Trophoblast cell (in vitro differentiated cells and primary cell): ENCODE data around the gene SSH3.

Experiments used
- DNase-seq, 2 donors: peaks; one replicate each; pipeline ENCODE4 v3.0.0-alpha.2; 2016
- H2AFZ ChIP-seq: 2 replicates; pipeline ENCODE4 v1.6.1; 2013; ENCODE audit warnings: low read length, moderate library complexity, mild to moderate bottlenecking; ENCODE audit not compliant: insufficient read depth, poor library complexity
- H2AK5ac ChIP-seq: 2 replicates; pipeline ENCODE4 v1.6.1; 2013; ENCODE audit warnings: mild to moderate bottlenecking, low read length
- H2BK120ac ChIP-seq: 2 replicates; pipeline ENCODE4 v1.6.1; 2013; ENCODE audit warnings: low read length, mild to moderate bottlenecking, moderate library complexity; ENCODE audit not compliant: insufficient read depth, poor library complexity
- H2BK12ac ChIP-seq: 2 replicates; pipeline ENCODE4 v1.6.1; 2013; ENCODE audit warnings: mild to moderate bottlenecking, low read length, moderate library complexity
- H2BK5ac ChIP-seq: 2 replicates; pipeline ENCODE4 v1.6.1; 2013; ENCODE audit warnings: low read length, low read depth, moderate library complexity, mild to moderate bottlenecking; ENCODE audit not compliant: poor library complexity
- H3K14ac ChIP-seq: 2 replicates; pipeline ENCODE4 v1.6.1; 2013; ENCODE audit warnings: mild to moderate bottlenecking, low read length
- H3K18ac ChIP-seq: 2 replicates; pipeline ENCODE4 v1.6.1; 2013; ENCODE audit warnings: mild to moderate bottlenecking, low read length
- H3K23ac ChIP-seq: 2 replicates; pipeline ENCODE4 v1.6.1; 2013; ENCODE audit warnings: low read length
- H3K27ac ChIP-seq: 2 replicates; pipeline ENCODE4 v1.5.1; 2013; ENCODE audit warnings: low read depth, mild to moderate bottlenecking, inconsistent platforms, low read length, moderate library complexity
- H3K27me3 ChIP-seq: 2 replicates; pipeline ENCODE4 v1.6.1; 2013; ENCODE audit warnings: inconsistent platforms, mild to moderate bottlenecking, low read length, moderate library complexity; ENCODE audit not compliant: insufficient read depth
- H3K36me3 ChIP-seq, 2 experiments: 1 replicate in 1 of 2; 2 replicates in 1 of 2; pipeline ENCODE4 v1.6.1; 2013; ENCODE audit warnings: low read length in 2 of 2, mild to moderate bottlenecking in 2 of 2, moderate library complexity in 1 of 2; ENCODE audit not compliant: insufficient read depth in 2 of 2, control insufficient read depth in 1 of 2
- H3K4ac ChIP-seq: 2 replicates; pipeline ENCODE4 v1.6.1; 2013; ENCODE audit warnings: low read depth, mild to moderate bottlenecking, low read length, moderate library complexity
- H3K4me1 ChIP-seq, 2 experiments: 1 replicate in 1 of 2; 2 replicates in 1 of 2; pipeline ENCODE4 v1.6.1; 2013; ENCODE audit warnings: low read length in 2 of 2, mild to moderate bottlenecking in 2 of 2, moderate library complexity in 1 of 2; ENCODE audit not compliant: insufficient read depth in 2 of 2, control insufficient read depth in 1 of 2
- H3K4me2 ChIP-seq: 2 replicates; pipeline ENCODE4 v1.6.1; 2013; ENCODE audit warnings: inconsistent platforms, mild to moderate bottlenecking, low read length, moderate library complexity
- H3K4me3 ChIP-seq: 2 replicates; pipeline ENCODE4 v1.5.1; 2013; ENCODE audit warnings: mild to moderate bottlenecking, low read depth, low read length, inconsistent platforms
- H3K79me1 ChIP-seq: one replicate; pipeline ENCODE4 v1.6.1; 2013; ENCODE audit warnings: low read length
- H3K79me2 ChIP-seq: 2 replicates; pipeline ENCODE4 v1.6.1; 2013; ENCODE audit warnings: low read length, mild to moderate bottlenecking; ENCODE audit not compliant: control insufficient read depth, insufficient read depth, poor library complexity
- H3K9ac ChIP-seq: 2 replicates; pipeline ENCODE4 v1.6.1; 2013; ENCODE audit warnings: mild to moderate bottlenecking, low read length
- H3K9me3 ChIP-seq: 2 replicates; pipeline ENCODE4 v1.6.1; 2013; ENCODE audit warnings: low read depth, mild to moderate bottlenecking, control low read depth, inconsistent platforms, low read length; ENCODE audit not compliant: insufficient read depth
- H4K12ac ChIP-seq: 2 replicates; pipeline ENCODE4 v1.6.1; 2013; ENCODE audit warnings: low read depth, mild to moderate bottlenecking, low read length, moderate library complexity
- H4K8ac ChIP-seq: 2 replicates; pipeline ENCODE4 v1.6.1; 2013; ENCODE audit warnings: low read depth, mild to moderate bottlenecking, low read length, moderate library complexity
- H4K91ac ChIP-seq: one replicate; pipeline ENCODE4 v1.6.1; 2013; ENCODE audit warnings: low read depth, mild to moderate bottlenecking, low read length, moderate library complexity
- WGBS: extraction: QIAGEN DNeasy Blood & Tissue Kit; methylation state at CpG from one replicate; pipeline ENCODE4 v1.1.7; 2013; ENCODE audit warnings: missing lambda C conversion rate; ENCODE audit not compliant: insufficient read length, insufficient coverage; ENCODE audit errors: extremely low coverage; 5-methylcytosine and 5-hydroxymethylcytosine counted together

The SSH3 gene

DNA sequence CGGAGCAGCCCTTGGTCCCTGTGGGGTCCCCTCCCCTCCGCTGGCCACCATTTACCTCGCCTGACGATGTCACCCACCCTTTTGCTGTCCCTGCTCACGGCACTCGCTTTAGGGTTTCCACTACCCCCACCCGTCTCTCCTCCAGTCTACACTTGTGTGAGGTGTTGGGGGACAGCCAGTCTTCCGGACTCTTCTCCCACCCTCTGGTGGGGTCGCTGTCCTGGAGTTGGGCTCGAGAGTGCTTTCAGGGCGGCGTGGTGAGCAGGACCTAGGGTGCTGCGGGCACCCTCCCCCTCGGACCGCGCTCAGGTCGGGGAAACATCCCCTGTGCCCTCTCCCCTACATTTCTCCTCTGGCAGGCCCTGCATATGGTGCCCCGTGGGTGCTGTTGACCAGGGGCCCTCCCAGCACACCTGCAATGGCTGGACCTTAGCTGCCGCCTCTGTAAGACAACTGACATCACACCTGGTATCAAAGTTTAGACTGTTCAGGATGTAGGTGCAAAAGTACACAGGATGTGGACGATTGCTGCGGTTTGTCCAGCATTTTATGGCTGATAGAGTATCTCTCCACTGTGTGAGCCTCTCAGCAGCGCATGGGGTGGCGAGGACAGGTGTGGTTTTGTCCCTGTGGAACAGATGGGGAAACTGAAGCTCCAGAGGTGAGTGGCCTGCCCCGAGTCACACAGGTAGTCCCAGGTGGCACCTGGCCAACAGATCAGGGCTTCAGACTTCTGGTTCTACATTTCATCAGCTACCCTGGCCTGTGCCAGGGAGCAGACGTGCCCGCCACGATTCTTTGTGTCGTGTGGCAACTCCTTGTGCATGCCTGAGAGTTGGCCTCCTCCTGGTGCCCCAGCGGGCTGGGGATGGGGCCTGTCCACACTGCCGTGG, 35.9 kb upstream of the SSH3 start:
- no peaks in the 10 kb centered on the region for H3K27me3 ChIP-seq
- no peak overlapping the region for H3K27ac ChIP-seq
- H2BK120ac ChIP-seq: peak overlapping the region; percentile 19
- H3K4me3 ChIP-seq: peak overlapping the region; percentile 84
- peak overlapping the region; percentile 61 for H2AK5ac ChIP-seq
- peak overlapping the region; percentile 61 for H4K8ac ChIP-seq
- no peak overlapping the region for H2BK12ac ChIP-seq
- H3K4ac ChIP-seq: peak overlapping the region; percentile 82
- WGBS: no CpG with 5 or more reads among the region's 30 CpGs
- peaks cover 29 to 35% of the 10 kb centered on the region in 2 experiments for H3K4me1 ChIP-seq
- no peak overlapping the region for H2AFZ ChIP-seq
- H3K9me3 ChIP-seq: no peaks in the 10 kb centered on the region
- H3K23ac ChIP-seq: no peak overlapping the region
- H3K36me3 ChIP-seq: peaks cover 17% of the 10 kb centered on the region in 2 experiments
- H3K9ac ChIP-seq: peak overlapping the region; percentile 75
- DNase-seq: peak in 1 of 2 donors; percentile 31
- H2BK5ac ChIP-seq: no peak overlapping the region
- peak overlapping the region; percentile 50 for H3K18ac ChIP-seq
- H3K79me2 ChIP-seq: peaks cover 12% of the 10 kb centered on the region
- H4K12ac ChIP-seq: peak overlapping the region; percentile 63
- peak overlapping the region; percentile 82 for H4K91ac ChIP-seq
- H3K4me2 ChIP-seq: peak overlapping the region; percentile 92
- H3K14ac ChIP-seq: peak overlapping the region; percentile 73
- peaks cover 7% of the 10 kb centered on the region for H3K79me1 ChIP-seq

DNA sequence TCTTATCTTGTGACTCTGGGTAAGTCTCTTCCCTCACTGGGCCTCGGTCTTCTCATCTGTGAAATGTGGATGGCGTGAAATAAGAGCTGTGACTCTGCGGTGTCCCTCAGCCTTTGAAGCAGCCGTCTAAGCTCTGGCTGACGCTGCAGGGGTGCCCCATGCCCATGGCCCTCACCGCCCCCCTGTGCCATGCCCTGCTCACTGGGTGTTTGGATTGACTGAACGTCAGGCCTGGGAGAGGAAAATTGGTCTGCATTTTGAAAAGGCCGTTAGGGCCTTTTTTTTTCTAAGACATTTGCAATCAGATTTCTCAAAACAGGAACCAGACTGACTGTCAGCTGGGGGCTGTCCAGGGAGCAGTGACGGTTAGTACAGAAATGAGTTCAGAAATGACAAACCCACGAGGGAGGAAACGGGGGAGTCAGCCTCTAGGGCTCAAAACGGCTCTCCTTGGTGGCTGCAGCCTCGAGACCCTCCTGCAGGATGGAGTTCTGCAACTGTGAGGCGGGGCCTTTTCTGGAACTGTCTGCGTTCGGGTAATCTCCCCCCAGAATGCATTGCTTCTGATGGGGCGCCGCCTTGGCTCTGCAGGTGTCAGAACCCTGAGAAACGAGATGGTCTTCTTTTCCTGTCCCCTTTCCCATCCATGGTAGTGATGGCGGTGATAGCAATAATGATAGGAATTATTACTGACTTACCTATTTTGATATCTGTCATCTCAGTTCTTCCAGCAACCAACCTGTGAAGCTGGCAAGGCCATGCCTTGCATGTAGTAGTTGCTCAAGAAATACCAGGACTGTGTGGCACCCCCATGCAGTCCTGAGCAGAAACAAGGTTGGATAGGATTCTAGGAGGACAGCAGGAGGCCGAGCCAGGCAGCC, 35.0 kb upstream of the SSH3 start:
- Histone ChIP-seq H2AFZ (no peak overlapping the region), H3K9ac (no peak overlapping the region), H3K79me1 (peaks cover 5% of the 10 kb centered on the region), H3K4me2 (peak overlapping the region; percentile 92), H3K18ac (no peak overlapping the region), H2BK5ac (no peak overlapping the region), H2BK12ac (no peak overlapping the region), H3K27me3 (no peaks in the 10 kb centered on the region), H3K4me3 (no peak overlapping the region), H3K14ac (no peak overlapping the region), H3K4ac (peak overlapping the region; percentile 23), H3K4me1 (peaks cover 26 to 34% of the 10 kb centered on the region in 2 experiments), H2BK120ac (no peak overlapping the region), H3K79me2 (peaks cover 12% of the 10 kb centered on the region), H3K27ac (no peak overlapping the region), H2AK5ac (no peak overlapping the region), H4K91ac (no peak overlapping the region), H4K12ac (no peak overlapping the region), H3K23ac (no peak overlapping the region), H3K9me3 (no peaks in the 10 kb centered on the region), H4K8ac (no peak overlapping the region), H3K36me3 (peaks cover 21 to 22% of the 10 kb centered on the region in 2 experiments)
- no peak for DNase-seq
- no CpG with 5 or more reads among the region's 21 CpGs for WGBS

DNA sequence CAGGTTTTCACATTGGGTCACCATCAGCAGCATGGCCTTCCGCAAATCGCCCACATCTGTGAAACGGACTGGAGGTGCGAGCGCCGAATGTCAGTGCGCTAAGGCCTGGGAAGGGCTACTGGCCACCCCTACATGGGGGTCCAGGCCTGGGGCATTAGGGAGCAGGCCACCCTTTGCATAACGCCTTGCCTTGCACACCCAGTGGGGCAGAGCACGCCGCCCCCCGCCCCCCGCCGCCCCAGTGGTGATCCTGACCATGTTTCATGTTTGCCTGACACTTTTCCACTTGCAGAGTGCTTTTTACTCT, 34.4 kb upstream of the SSH3 start:
- Histone ChIP-seq H4K12ac (no peak overlapping the region), H3K18ac (no peak overlapping the region), H2BK5ac (no peak overlapping the region), H3K27ac (no peak overlapping the region), H3K14ac (no peak overlapping the region), H2BK12ac (no peak overlapping the region), H3K4me2 (no peak overlapping the region), H3K9ac (no peak overlapping the region), H2AFZ (no peak overlapping the region), H3K27me3 (no peaks in the 10 kb centered on the region), H3K9me3 (no peaks in the 10 kb centered on the region), H2BK120ac (no peak overlapping the region), H3K4ac (peak overlapping the region; percentile 23), H3K4me1 (peaks cover 26 to 35% of the 10 kb centered on the region in 2 experiments), H3K79me2 (peaks cover 12% of the 10 kb centered on the region), H3K23ac (no peak overlapping the region), H4K8ac (no peak overlapping the region), H2AK5ac (no peak overlapping the region), H3K4me3 (no peak overlapping the region), H4K91ac (no peak overlapping the region), H3K79me1 (peaks cover 5% of the 10 kb centered on the region), H3K36me3 (peaks cover 21 to 22% of the 10 kb centered on the region in 2 experiments)
- WGBS: no CpG with 5 or more reads among the region's 13 CpGs
- no peak for DNase-seq

DNA sequence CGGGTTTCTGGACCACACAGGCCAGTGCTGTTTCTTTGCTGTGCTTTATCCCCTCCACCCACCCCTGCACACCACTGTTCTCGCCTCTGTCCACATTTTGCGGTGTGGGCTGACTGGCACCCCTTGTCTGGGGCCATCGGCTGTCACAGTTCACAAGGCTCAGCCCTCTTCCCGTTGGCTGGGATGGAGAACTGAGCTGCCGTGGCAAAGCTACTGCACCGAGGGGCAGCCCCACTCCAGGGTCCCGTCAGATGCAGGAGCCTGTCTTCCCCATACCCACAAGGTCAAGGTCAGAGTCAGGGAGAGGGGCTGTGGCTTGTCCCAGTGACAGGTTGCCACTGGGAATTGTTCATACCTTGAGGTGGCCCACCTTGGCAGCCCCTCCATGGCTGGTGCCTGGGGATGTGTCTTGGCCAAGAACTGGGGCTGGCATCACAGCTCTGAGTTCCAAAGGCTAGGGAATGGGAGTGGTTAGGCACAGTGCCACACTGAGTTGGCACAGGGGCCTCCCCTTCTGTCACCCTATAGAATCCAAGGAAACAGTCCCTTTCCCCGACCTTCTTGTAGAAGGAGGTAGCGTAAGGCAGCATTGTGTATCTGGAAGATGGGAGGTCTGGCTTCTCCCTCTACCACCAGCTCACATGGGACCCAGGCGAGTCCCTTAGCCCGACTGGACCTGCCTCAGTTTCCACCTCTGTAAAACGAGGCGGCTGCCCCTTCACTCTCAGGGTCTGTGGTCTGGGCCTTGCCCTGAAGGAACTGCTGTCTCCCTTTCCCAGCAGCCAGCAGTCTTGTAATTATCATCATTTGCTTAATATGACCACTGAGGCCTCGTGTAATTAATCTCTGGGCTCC, 33.7 kb upstream of the SSH3 start:
- Histone ChIP-seq H2BK120ac (no peak overlapping the region), H3K18ac (peak overlapping the region; percentile 29)

More for the DNA sequence above, 33.7 kb upstream of the SSH3 start:
- peaks cover 12% of the 10 kb centered on the region for H3K79me2 ChIP-seq
- no peaks in the 10 kb centered on the region for H3K9me3 ChIP-seq
- H3K79me1 ChIP-seq: peaks cover 5% of the 10 kb centered on the region
- no CpG with 5 or more reads among the region's 15 CpGs for WGBS
- no peak for DNase-seq
- peak overlapping the region; percentile 51 for H3K4me2 ChIP-seq
- no peak overlapping the region for H4K12ac ChIP-seq
- no peak overlapping the region for H2AK5ac ChIP-seq
- H3K27me3 ChIP-seq: no peaks in the 10 kb centered on the region
- H3K4ac ChIP-seq: peak overlapping the region; percentile 16
- H3K4me1 ChIP-seq: peaks cover 26 to 35% of the 10 kb centered on the region in 2 experiments
- peak overlapping the region; percentile 10 for H4K8ac ChIP-seq
- H2BK5ac ChIP-seq: no peak overlapping the region
- H3K36me3 ChIP-seq: peaks cover 21 to 22% of the 10 kb centered on the region in 2 experiments
- H2AFZ ChIP-seq: no peak overlapping the region
- no peak overlapping the region for H3K23ac ChIP-seq
- H3K27ac ChIP-seq: peak overlapping the region; percentile 65
- H4K91ac ChIP-seq: peak overlapping the region; percentile 0
- no peak overlapping the region for H3K14ac ChIP-seq
- H3K4me3 ChIP-seq: no peak overlapping the region
- H2BK12ac ChIP-seq: no peak overlapping the region
- no peak overlapping the region for H3K9ac ChIP-seq
